GM12892 (cell line): ENCODE data around the gene APBB2.

Experiments used
- POLR2A ChIP-seq: IDR thresholded peaks from 2 replicates; pipeline ENCODE4 v1.6.1; 2011; ENCODE audit warnings: low read depth, low read length, control low read depth
- POLR2AphosphoS5 ChIP-seq: IDR thresholded peaks from 2 replicates; pipeline ENCODE4 v1.6.1; 2011; ENCODE audit warnings: low read depth, low read length, control low read depth

DNA sequence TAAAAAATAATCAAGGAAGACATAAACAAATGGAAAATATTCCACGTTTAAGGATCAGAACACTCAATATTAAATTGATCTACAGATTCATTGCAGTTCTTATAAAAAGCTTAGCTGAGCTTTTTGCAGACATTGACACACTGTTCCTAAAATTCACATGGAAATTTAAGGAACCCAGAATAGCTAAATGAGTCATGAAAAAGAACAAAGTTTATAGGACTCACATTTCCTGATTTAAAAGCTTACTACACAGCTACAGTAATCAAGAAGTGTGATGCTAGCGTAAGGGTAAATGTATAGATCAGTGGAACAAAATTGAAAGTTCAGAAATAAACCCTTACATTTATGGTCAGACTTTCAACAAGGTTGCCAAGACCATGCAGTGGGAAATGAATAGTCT, 431.5 kb downstream of the APBB2 start:
- no peak for TF ChIP-seq POLR2AphosphoS5
- no peak for TF ChIP-seq POLR2A
